Transverse colon (tissue), 3 donors: ENCODE measurements around the gene TRAPPC2L.

ENCODE experiments used
- CTCF ChIP-seq, 5 experiments: fragments of 200-600 bp in 3 of 5; fragments of 450-650 bp in 2 of 5; sonication (generic) in 3 of 5; IDR thresholded peaks; 1 replicate in 2 of 5; 2 replicates in 3 of 5; pipeline ENCODE4 v1.5.1; 2016 to 2017; ENCODE audit warnings: antibody characterized with exemption in 5 of 5, inconsistent platforms in 3 of 5, mild to moderate bottlenecking in 2 of 5, moderate library complexity in 1 of 5
- POLR2A ChIP-seq: fragments of 450-650 bp; IDR thresholded peaks from one replicate; pipeline ENCODE4 v1.6.1; 2016; ENCODE audit warnings: antibody characterized with exemption, mild to moderate bottlenecking, moderate library complexity

- TF ChIP-seq CTCF (IDR thresholded peaks at IDR 0.05) (no peak), POLR2A (no peak)
Observed at GRCh38 chr16:88883946-88884345, 27.0 kb downstream of the TRAPPC2L start.
